ENCODE results near the gene PRG3. TPM values are rescaled to one million over a fixed set of nuclear protein-coding genes. Genes with fewer than 3 reads are reported as not detected.
"Not testable (repeated sequence)": the region's sequence is repeated elsewhere in the genome, so short reads cannot be mapped to it uniquely, and the experiment has no call there.

Gene PRG3
- total RNA-seq, 1 donor from 2014 or later = not detected

DNA sequence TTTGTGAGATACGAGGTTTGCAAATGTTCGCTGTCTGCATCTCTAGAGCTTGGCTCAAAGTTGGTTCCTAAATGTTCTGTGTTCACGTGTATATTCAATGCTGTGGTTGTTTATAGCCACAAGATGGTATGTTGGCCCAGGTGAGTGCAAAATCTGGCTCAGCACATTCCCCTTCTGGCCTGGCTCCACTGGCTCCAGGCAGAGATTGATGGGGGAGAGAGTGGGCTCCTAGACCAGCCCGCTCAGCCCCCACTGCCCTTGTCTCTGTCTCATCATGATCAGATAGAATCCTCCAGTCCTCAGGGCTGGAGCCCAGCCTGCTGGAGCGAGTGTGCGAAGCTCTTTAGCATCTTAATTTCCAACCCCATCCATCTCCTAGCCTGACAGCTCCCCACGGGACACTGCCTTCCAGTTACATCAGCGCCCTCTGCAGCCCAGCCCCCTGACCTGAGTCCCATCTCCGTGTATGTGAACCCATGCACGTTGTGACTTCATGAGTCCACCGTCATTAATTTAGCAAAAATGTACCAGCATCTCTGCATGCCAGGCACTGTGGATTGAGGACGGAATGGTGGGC is 40.8 kb downstream of the PRG3 start:
- DNase-seq (ENCODE audit: low read depth, low spot score) = peak; percentile 39
- Mint-ChIP-seq H3K9me3 (no peaks in the 10 kb centered on the region), H3K27me3 (ENCODE audit: low read depth) (no peaks in the 10 kb centered on the region), H3K4me3 (peak overlapping the region; percentile 84), H3K4me1 (peaks cover 39% of the 10 kb centered on the region), H3K36me3 (ENCODE audit: low read depth) (no peaks in the 10 kb centered on the region), H3K27ac (ENCODE audit: unreplicated experiment) (peak overlapping the region; percentile 81)
- TF ChIP-seq, protein P1, sequence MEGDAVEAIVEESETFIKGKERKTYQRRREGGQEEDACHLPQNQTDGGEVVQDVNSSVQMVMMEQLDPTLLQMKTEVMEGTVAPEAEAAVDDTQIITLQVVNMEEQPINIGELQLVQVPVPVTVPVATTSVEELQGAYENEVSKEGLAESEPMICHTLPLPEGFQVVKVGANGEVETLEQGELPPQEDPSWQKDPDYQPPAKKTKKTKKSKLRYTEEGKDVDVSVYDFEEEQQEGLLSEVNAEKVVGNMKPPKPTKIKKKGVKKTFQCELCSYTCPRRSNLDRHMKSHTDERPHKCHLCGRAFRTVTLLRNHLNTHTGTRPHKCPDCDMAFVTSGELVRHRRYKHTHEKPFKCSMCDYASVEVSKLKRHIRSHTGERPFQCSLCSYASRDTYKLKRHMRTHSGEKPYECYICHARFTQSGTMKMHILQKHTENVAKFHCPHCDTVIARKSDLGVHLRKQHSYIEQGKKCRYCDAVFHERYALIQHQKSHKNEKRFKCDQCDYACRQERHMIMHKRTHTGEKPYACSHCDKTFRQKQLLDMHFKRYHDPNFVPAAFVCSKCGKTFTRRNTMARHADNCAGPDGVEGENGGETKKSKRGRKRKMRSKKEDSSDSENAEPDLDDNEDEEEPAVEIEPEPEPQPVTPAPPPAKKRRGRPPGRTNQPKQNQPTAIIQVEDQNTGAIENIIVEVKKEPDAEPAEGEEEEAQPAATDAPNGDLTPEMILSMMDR (conservative IDR thresholded peaks at IDR 0.05) = peak; percentile 32

DNA sequence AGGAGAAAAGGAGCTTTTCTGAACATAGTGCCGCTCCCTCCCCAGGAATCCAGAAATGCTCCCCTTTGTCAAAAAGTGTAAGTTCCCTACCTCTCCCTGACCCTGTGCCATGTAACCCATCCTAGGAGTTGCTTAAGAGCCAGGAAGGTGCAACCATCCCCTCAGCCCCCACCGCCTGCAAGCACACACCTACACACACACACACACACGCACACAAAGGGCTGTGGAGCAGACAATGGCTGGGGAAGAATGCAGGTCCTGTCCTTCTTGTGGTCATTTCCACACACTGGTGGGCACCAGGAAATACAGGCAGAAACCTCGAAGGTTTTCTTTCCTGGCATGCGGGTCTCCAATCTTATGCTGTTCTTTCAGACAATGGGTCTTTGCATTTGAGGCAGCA is 41.6 kb downstream of the PRG3 start:
- H3K9me3 Mint-ChIP-seq = no peaks in the 10 kb centered on the region
- H3K4me1 Mint-ChIP-seq = peaks cover 47% of the 10 kb centered on the region
- peak overlapping the region; percentile 84 for H3K4me3 Mint-ChIP-seq
- TF ChIP-seq, protein P1 (conservative IDR thresholded peaks at IDR 0.05) = no peak
- H3K36me3 Mint-ChIP-seq (ENCODE audit: low read depth) = no peaks in the 10 kb centered on the region
- H3K27ac Mint-ChIP-seq (ENCODE audit: unreplicated experiment) = no peak overlapping the region
- DNase-seq (ENCODE audit: low read depth, low spot score) = no peak
- no peaks in the 10 kb centered on the region for H3K27me3 Mint-ChIP-seq (ENCODE audit: low read depth)

DNA sequence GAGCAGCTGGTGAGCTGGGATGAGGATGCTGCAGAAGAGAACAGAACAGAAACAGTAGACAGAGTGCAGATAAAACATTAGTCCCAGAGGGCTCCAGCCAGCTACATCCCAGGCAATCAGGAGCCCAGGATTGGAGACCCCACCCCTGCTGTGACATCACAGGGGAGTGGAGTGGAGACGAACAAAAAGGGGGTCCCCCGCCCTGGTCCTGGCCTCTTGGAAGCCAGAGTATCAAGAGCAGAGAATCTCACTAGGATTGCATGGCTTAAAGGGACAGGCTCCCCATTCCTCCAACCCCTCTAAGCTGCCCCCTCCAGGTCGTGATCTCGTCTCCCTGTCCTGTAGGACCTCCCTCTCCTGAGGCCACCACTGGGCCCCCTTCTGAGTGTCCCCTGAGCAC is 42.8 kb downstream of the PRG3 start, which contains the start of gene P2RX3:
P2RX3 (plus strand) TSS at position 211 of the 400 bp plus-strand sequence. CDS start 199 bp downstream, outside the sequence.
- peak within 1 kb of the TSS; percentile 69 for H3K27ac Mint-ChIP-seq (ENCODE audit: unreplicated experiment)
- H3K36me3 Mint-ChIP-seq (ENCODE audit: low read depth) = peaks cover 2% of the 10 kb centered on the region
- DNase-seq (ENCODE audit: low read depth, low spot score) = no peak
- no peaks in the 10 kb centered on the region for H3K27me3 Mint-ChIP-seq (ENCODE audit: low read depth)
- peak within 1 kb of the TSS; percentile 84 for H3K4me3 Mint-ChIP-seq
- peaks cover 49% of the 10 kb centered on the region for H3K4me1 Mint-ChIP-seq
- no peaks in the 10 kb centered on the region for H3K9me3 Mint-ChIP-seq
- TF ChIP-seq, protein P1 (conservative IDR thresholded peaks at IDR 0.05) = no peak

DNA sequence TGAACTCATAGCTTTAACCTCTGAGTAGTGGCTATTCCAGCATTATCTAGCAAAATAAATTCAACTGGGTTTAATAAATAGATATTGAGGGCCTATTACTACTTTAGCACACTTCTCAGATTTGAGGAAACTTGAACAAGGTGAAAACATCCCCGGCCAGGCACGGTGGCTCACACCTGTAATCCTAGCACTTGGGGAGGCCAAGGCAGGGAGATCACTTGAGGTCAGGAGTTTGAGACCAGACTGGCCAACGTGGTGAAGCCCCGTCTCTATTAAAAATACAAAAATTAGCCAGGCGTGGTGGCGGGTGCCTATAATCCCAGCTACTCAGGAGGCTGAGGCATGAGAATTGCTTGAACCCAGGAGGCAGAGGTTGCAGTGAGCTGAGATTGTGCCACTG is 44.1 kb downstream of the PRG3 start:
- Mint-ChIP-seq H3K4me3 (peak overlapping the region; percentile 94), H3K4me1 (peaks cover 52% of the 10 kb centered on the region)
- H3K27ac Mint-ChIP-seq (ENCODE audit: unreplicated experiment) = not testable (repeated sequence)

DNA sequence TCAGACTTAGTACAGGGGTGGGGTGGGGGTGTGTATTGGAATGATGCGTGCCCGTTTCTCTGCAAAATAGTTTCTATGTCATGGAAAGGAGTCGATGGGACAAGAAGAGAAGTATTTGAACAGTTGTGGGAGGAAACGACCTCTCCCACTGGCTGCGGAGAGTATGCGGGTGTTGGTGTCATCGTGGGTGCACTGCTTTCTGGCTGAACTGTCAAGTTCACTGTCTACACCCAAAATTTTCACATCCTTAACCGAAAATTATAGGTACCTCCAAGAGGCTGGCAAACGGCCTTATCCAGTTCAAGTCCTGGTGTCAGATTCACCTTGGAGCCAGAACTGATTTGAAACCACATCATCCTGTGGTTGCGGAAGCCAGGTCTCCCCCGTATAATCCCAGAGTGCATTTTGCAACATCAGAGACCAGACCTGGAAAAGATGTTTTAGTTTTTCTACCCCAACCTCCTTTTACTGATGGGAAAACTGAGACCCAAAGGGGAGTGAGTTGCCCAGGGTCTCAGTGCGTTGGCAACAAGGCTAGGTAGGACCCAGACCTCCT is 44.8 kb downstream of the PRG3 start:
- Mint-ChIP-seq H3K9me3 (no peaks in the 10 kb centered on the region), H3K4me1 (peaks cover 52% of the 10 kb centered on the region), H3K4me3 (peak overlapping the region; percentile 94), H3K27me3 (ENCODE audit: low read depth) (no peaks in the 10 kb centered on the region), H3K27ac (ENCODE audit: unreplicated experiment) (peak overlapping the region; percentile 97), H3K36me3 (ENCODE audit: low read depth) (peaks cover 9% of the 10 kb centered on the region)
- no peak for DNase-seq (ENCODE audit: low read depth, low spot score)
- TF ChIP-seq, protein P1 (conservative IDR thresholded peaks at IDR 0.05) = no peak

More for the DNA sequence above, 44.1 kb downstream of the PRG3 start:
- not testable (repeated sequence) for DNase-seq (ENCODE audit: low read depth, low spot score); H3K27me3 Mint-ChIP-seq (ENCODE audit: low read depth); H3K36me3 Mint-ChIP-seq (ENCODE audit: low read depth); H3K9me3 Mint-ChIP-seq

All from neural crest cell (in vitro differentiated cells).